Stimulated activated CD8-positive, alpha-beta memory T cell treated with anti-CD3 and anti-CD28 coated beads, Interleukin-15, amount 100 ng/mL, for 48 hours (primary cell): ENCODE measurements around the gene ZYX.
"Not testable (repeated sequence)": the region's sequence is repeated elsewhere in the genome, so short reads cannot be mapped to it uniquely, and the experiment has no call there.

ENCODE experiments used
- DNase-seq, 2 donors: peaks; one replicate each; pipeline ENCODE4 v3.0.0-alpha.2; 2020; ENCODE audit warnings: low read depth in 2 of 2

Gene ZYX

DNA sequence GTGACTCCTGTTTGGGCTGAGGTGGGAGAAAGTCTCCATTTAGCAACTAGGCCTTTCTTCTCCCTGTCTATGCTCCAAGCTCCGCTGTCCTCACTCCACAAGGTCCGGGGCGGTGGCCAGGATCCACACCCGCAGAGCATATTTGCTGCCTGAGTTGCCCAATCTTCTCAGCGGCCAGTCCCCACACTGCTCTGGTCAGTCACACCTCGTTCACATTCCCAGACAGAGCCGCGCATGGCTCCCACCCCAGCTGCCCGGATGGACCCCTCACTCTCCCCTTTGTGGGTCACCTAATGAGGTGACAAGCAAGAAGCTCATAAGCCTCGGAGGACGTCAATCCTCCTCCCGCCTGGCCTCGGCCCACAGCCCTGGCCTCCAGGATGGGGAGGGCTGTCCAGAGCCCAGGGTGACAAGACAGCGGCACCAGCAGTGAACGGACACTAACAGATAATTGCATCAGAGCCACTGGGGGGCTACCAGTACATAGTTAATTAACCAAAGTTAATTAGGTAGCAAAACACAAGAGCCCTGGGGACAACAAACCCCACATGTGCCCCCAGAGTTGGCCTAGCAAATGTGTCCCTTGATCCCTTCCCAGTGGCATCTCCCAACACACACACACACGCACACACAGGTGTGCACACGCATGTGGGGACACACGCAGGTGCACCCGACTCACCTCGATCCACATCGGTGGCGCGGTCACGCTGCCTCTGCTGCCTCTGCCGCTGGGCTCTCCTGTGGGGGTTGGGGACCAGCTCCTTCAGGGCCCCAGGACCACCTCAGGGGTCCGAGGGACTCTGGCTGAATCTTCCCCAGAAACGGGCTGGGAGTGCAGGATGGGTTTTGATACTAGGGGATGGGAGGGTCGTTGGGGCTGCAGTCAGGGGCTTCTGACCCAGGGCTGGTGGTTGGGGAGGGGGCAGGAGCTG lies 15.7 kb downstream of the ZYX start:
- no peak for DNase-seq

GRCh38 chr7:143397710-143398530 lies 16.8 kb downstream of the ZYX start:
- no peak for DNase-seq

GRCh38 chr7:143398616-143399015 lies 17.5 kb downstream of the ZYX start:
- no peak for DNase-seq

- DNase-seq: no peak
Observed at GRCh38 chr7:143399151-143399550, 18.0 kb downstream of the ZYX start.

- DNase-seq: no peak
Observed at GRCh38 chr7:143399642-143400041, 18.5 kb downstream of the ZYX start.

GRCh38 chr7:143401265-143401664 lies 20.1 kb downstream of the ZYX start:
- DNase-seq: no peak

- not testable (repeated sequence) for DNase-seq
Observed at GRCh38 chr7:143402233-143402632, 21.1 kb downstream of the ZYX start.

GRCh38 chr7:143405173-143406001 lies 24.2 kb downstream of the ZYX start:
- no peak for DNase-seq

DNA sequence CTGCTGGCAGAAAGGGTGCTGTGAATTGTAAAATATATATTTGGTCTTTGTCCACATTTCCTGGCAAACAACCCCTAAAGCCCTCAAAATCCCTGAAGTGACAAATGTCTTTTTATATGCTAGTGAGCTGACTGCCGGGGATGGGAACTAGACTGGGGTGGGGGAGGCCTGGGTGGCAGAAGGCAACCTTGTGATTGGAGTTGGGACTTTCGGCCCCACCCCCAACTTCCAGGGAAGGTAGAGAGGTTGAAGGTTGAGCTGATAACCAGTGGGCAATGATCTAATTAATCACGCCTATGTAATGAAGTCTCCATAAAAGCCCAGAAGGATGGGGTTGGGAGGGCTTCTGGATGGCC lies 24.8 kb downstream of the ZYX start:
- no peak for DNase-seq

- no peak for DNase-seq
Observed at GRCh38 chr7:143407287-143408251, 26.4 kb downstream of the ZYX start.

DNA sequence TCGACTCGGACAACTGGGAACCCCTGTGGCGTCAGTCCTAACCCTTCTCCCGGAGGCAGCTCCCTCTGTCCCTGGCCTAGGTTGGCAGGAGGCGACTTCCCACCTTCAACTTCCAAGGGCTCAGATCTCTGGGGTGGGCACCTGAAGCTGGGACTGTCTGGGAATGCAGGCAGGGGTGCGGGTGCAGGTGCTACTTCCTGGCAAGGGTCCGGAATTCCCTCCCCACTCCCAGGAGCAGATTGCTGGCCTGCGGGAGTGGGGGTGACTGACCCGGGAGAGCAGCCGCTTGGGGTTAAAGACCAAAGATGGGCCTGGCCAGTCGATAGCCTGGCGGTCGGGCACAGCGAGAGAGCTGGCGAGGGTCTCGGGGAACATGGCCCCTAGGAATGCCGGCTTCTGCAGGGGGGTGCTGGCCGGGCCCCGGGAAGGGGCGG lies 27.1 kb downstream of the ZYX start:
- DNase-seq: no peak

DNA sequence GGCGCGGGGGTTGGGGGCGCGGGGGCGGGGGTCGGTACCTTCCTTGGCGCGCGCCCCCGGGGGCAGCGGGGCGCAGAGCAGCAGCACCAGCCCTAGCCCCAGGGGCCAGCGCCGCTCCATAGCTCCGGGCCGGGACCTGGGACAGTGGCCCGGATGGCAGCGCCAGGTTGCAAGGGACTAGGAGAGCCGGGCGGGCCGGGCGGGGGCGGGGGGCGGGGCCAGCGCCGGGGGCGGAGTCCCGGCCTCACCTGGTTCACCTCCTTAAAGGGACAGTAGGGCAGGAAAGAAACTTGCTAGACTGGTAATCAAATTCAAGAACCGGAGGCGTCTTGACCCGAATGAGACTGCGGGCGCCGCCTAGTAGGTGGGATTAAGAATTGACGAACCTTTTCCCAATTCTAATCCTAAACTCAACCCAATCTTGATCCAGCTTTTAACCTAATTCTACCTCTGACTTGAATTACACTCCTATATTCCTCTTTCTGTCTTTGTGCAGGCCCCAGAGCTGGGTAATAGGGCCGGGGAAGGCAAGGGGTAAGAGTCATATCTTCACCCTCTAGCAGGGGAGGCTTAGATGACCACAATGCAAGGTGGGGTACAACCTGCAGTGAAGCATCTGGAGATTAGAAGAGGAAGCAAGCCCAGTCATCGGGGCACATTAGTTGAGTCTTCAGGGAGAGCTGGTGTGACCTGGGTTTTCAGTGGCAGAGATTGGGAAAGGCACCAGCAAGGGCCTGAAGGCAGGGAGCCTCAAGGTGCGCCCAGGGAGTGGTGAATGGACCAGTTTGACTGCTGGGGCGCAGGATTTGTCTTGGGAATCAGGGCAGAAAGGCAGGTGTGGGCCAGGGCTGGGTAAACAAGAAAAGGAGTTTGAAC lies 27.8 kb downstream of the ZYX start, which contains the start of gene EPHA1:
EPHA1 (minus strand) TSS at position 171 of the 876 bp plus-strand sequence; CDS start at position 120, 51 bp downstream.
- DNase-seq: peak in 1 of 2 donors; percentile 20

- no peak for DNase-seq
Observed at GRCh38 chr7:143410521-143411004, 29.4 kb downstream of the ZYX start.

- DNase-seq: no peak
Observed at GRCh38 chr7:143411976-143412708, 31.0 kb downstream of the ZYX start.

GRCh38 chr7:143413123-143413522 lies 32.0 kb downstream of the ZYX start:
- DNase-seq: no peak

DNA sequence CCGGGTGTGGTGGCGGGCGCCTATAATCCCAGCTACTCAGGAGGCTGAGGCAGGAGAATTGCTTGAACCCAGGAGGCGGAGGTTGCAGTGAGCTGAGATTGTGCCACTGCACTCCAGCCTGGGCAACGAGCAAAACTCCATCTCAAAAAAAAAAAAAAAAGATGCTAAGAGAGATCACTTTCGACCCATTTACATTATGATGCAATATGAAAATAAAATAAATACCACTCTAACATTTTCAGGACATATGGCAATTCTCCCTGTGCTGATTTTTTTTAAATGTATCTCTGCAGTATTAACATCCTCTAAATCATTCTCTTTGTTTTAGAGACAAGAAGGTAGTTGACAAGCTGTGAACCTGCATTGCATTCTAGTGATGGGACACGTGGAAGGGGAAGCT lies 34.1 kb downstream of the ZYX start:
- DNase-seq: not testable (repeated sequence)

GRCh38 chr7:143415742-143416397 lies 34.7 kb downstream of the ZYX start:
- no peak for DNase-seq

GRCh38 chr7:143416565-143417149 lies 35.5 kb downstream of the ZYX start:
- DNase-seq: no peak
